Testis (tissue), 2 donors: ENCODE results near the gene SLC35F4.

ENCODE experiments used
- CTCF ChIP-seq, 3 experiments: fragments of 450-650 bp in 2 of 3; fragments of 200-600 bp in 1 of 3; sonication (generic) in 1 of 3; IDR thresholded peaks; one replicate each; pipeline ENCODE4 v1.5.1; 2016 to 2019; ENCODE audit warnings: antibody characterized with exemption in 3 of 3, mild to moderate bottlenecking in 2 of 3, moderate library complexity in 1 of 3
- POLR2A ChIP-seq: fragments of 450-650 bp; IDR thresholded peaks from one replicate; pipeline ENCODE4 v1.6.1; 2017; ENCODE audit warnings: antibody characterized with exemption, mild to moderate bottlenecking, moderate library complexity

GRCh38 chr14:57848786-57849185 lies 17.1 kb downstream of the SLC35F4 start:
- TF ChIP-seq POLR2A (no peak), CTCF (IDR thresholded peaks at IDR 0.05) (no peak)
